ENCODE data around the gene PACS2.
"Not testable (repeated sequence)": the region's sequence is repeated elsewhere in the genome, so short reads cannot be mapped to it uniquely, and the experiment has no call there.

GRCh38 chr14:105327695-105328045, 13.1 kb downstream of the PACS2 start:
- not testable (repeated sequence) for TF ChIP-seq CTCF (conservative IDR thresholded peaks at IDR 0.05 in 1 of 2, IDR thresholded peaks at IDR 0.05 in 1 of 2; ENCODE audit: extremely low read depth in 1 of 2, insufficient read depth in 1 of 2, low read depth in 1 of 2, low read length in 2 of 2); EZH2 (IDR thresholded peaks at IDR 0.05; ENCODE audit: borderline replicate concordance, low read length)
